ENCODE measurements around the gene CNPY2.
"Not testable (repeated sequence)": the region's sequence is repeated elsewhere in the genome, so short reads cannot be mapped to it uniquely, and the experiment has no call there.

CNPY2 gene

GRCh38 chr12:56333679-56334489 is 18.1 kb upstream of the CNPY2 start, which contains the start of gene PAN2:
Gene PAN2, minus strand, starts transcription at chr12:56334000. Its CDS starts 906 bp downstream, at chr12:56333094.
- in situ Hi-C loops (cut with MboI; ENCODE audit: low sequenced_read_pairs): no loop called here

DNA sequence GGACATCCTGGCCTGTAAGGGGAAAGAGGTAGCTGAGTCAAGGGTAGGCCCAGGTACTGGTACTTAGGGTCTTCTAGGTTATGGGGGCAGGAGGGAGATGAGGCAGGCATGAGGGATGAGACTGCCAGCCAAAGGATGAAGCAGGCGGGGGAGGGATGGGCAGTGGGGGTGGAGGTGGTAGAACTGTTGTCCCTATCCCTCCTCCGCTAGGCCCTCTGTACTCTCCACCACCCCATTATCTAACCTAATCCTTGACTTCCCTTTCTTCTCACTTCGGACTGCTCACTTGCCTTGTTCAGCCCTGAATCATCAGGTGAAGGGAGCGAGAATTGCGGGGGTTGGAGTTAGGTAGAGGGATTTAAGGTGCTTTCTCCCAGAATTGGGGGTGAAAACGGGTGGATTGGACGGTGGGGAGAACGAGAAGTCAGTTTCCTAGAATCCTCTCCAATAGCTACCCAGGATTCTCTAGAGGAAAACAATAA is 17.4 kb upstream of the CNPY2 start:
- in situ Hi-C loops (cut with MboI; ENCODE audit: low sequenced_read_pairs): no loop called here

- in situ Hi-C loops (cut with MboI; ENCODE audit: low sequenced_read_pairs): no loop called here
Observed at GRCh38 chr12:56332512-56333196, 16.9 kb upstream of the CNPY2 start.

GRCh38 chr12:56330936-56331490 is 15.2 kb upstream of the CNPY2 start:
- in situ Hi-C loops (cut with MboI; ENCODE audit: low sequenced_read_pairs): no loop called here

- in situ Hi-C loops (cut with MboI; ENCODE audit: low sequenced_read_pairs): no loop called here
Observed at GRCh38 chr12:56326533-56326932, 10.7 kb upstream of the CNPY2 start.

GRCh38 chr12:56326126-56326525 is 10.3 kb upstream of the CNPY2 start:
- in situ Hi-C loops (cut with MboI; ENCODE audit: low sequenced_read_pairs): no loop called here

GRCh38 chr12:56324206-56324605 is 8.4 kb upstream of the CNPY2 start:
- in situ Hi-C loops (cut with MboI; ENCODE audit: low sequenced_read_pairs): no loop called here

GRCh38 chr12:56321610-56322009 is 5.8 kb upstream of the CNPY2 start:
- in situ Hi-C loops (cut with MboI; ENCODE audit: low sequenced_read_pairs): not testable (repeated sequence)

GRCh38 chr12:56321027-56321426 is 5.2 kb upstream of the CNPY2 start:
- in situ Hi-C loops (cut with MboI; ENCODE audit: low sequenced_read_pairs): no loop called here

GRCh38 chr12:56317675-56318074 is 1.9 kb upstream of the CNPY2 start:
- in situ Hi-C loops (cut with MboI; ENCODE audit: low sequenced_read_pairs): no loop called here

DNA sequence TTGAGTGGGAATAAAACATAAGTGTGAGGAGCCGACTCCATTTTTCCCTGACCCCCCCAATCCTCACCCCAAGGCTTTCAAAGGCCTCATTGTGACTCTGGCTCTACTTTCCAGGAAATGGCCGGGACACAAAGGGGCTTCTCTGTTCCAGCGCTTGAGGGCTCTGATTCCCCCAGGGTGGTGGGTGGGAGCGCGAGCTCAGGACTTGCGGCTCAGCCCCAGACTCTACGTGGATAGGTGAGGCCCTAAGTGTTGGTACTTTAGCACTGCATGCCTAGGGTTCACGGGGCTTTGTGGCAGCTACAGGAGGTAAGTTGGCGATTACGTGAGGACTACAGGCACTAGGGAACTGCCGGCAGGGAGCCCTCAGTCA is 553 bp downstream of the CNPY2 start:
- in situ Hi-C loops (cut with MboI; ENCODE audit: low sequenced_read_pairs): no loop called here

- in situ Hi-C loops (cut with MboI; ENCODE audit: low sequenced_read_pairs): no loop called here
Observed at GRCh38 chr12:56311003-56311402, 4.8 kb downstream of the CNPY2 start.

GRCh38 chr12:56308714-56309113 is 7.1 kb downstream of the CNPY2 start:
- in situ Hi-C loops (cut with MboI; ENCODE audit: low sequenced_read_pairs): no loop called here

- in situ Hi-C loops (cut with MboI; ENCODE audit: low sequenced_read_pairs): no loop called here
Observed at GRCh38 chr12:56307221-56307965, 8.4 kb downstream of the CNPY2 start.

DNA sequence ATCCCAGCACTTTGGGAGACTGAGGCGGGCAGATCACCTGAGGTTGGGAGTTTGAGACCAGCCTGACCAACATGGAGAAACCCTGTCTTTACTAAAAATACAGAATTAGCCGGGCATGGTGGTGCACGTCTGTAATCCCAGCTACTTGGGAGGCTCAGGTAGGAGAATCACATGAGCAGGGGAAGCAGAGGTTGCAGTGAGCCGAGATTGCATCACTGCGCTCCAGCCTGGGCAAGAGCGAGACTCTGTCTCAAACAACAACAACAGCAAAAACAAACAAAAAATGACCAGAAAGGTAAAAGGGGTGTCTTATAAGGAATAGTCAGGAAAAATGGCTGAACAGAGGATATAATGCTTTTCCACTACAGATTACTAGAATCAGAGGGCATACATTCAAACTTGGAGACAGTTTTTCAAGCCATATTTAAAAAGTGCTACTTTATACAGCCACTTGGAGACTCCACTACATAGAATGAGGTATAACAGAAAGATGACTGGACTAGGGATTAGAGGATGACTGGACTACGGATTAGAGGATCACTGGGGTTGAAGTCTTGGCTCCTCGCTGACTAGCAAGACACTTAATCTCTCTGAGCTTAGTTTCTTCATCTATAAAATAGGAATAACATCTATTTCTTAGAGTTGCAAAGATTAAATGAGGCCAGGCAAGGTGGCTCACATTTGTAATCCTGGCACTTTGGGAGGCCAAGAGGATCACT is 10.8 kb downstream of the CNPY2 start:
- in situ Hi-C loops (cut with MboI; ENCODE audit: low sequenced_read_pairs): no loop called here

- in situ Hi-C loops (cut with MboI; ENCODE audit: low sequenced_read_pairs): no loop called here
Observed at GRCh38 chr12:56304276-56304675, 11.5 kb downstream of the CNPY2 start.

- in situ Hi-C loops (cut with MboI; ENCODE audit: low sequenced_read_pairs): no loop called here
Observed at GRCh38 chr12:56300644-56301464, 14.9 kb downstream of the CNPY2 start.

- in situ Hi-C loops (cut with MboI; ENCODE audit: low sequenced_read_pairs): no loop called here
Observed at GRCh38 chr12:56299853-56300643, 15.7 kb downstream of the CNPY2 start, which contains the start of gene CS. Gene CS, minus strand, starts transcription at chr12:56300330. Its CDS starts 129 bp downstream, at chr12:56300201.

All from hTERT RPE-1 (cell line).